Osteocyte (in vitro differentiated cells): ENCODE data around the gene GRIK2. TPM values are rescaled to one million over a fixed set of nuclear protein-coding genes. Genes with fewer than 3 reads are reported as not detected.

Source experiments
- DNase-seq: peaks from one replicate; pipeline ENCODE4 v3.0.0; 2021; ENCODE audit warnings: mixed read lengths; ENCODE audit not compliant: unreplicated experiment; ENCODE audit errors: extremely low spot score
- H3K27ac Mint-ChIP-seq: one replicate; pipeline ENCODE4 v1.8.0; 2021; ENCODE audit warnings: mild to moderate bottlenecking, mixed read lengths; ENCODE audit not compliant: unreplicated experiment
- H3K27me3 Mint-ChIP-seq: one replicate; pipeline ENCODE4 v1.8.0; 2021; ENCODE audit warnings: mixed read lengths; ENCODE audit not compliant: unreplicated experiment
- H3K36me3 Mint-ChIP-seq: one replicate; pipeline ENCODE4 v1.8.0; 2021; ENCODE audit warnings: mixed read lengths; ENCODE audit not compliant: unreplicated experiment
- H3K4me1 Mint-ChIP-seq: one replicate; pipeline ENCODE4 v1.8.0; 2021; ENCODE audit warnings: mixed read lengths; ENCODE audit not compliant: unreplicated experiment
- H3K4me3 Mint-ChIP-seq: one replicate; pipeline ENCODE4 v1.8.0; 2021; ENCODE audit warnings: mild to moderate bottlenecking, moderate library complexity, mixed read lengths; ENCODE audit not compliant: unreplicated experiment
- H3K9me3 Mint-ChIP-seq: one replicate; pipeline ENCODE4 v1.8.0; 2021; ENCODE audit warnings: mixed read lengths; ENCODE audit not compliant: unreplicated experiment
- CTCF ChIP-seq: fragments of 200-600 bp; sonication (generic); IDR thresholded peaks from 2 replicates; pipeline ENCODE4 v1.5.0; 2021; ENCODE audit warnings: antibody characterized with exemption, mild to moderate bottlenecking, moderate library complexity
- total RNA-seq: library from RNA; stranded (reverse); gene quantifications from 2 replicates; pipeline ENCODE4 v1.2.1, GENCODE V29; 2021

GRIK2 gene
- total RNA-seq, 1 donor from 2014 or later: 7.1 TPM

DNA sequence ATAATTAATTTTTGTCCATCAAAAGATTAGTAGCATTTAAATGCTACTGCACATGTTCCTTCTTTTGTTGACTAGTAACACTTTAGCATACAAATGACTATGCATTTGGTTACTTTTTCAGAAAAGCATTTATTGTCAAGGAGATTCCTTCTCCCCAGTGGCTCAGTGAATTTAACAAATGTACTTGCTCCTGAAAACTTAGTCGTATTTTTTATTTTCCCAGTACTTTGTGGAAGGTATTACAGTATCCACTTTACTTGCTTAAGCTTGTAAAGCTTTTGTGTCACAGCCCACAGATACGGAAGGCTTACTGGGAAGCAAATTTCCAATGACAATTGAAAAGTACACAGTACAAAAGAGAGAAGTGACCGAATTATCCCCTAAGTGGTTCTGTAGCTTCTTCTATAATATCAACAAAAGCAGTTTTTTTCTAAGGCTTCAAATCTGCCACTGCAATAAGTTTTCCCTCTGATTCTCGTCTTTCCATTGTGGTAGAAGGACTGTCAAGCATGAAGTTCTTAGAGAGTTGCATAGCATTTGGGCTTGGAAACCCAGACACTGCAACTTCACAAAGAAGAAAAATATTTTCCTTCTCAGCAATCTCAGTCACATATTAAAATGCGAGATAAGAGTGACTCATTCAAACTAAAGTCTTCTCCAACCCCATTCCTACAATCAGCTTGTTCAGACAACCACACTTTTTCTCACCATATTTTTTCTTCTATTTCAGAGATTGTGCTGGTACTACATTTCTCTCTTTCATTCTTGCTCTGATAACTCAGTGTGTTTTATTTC is 431.2 kb downstream of the GRIK2 start:
- H3K27ac Mint-ChIP-seq: no peak overlapping the region
- H3K4me1 Mint-ChIP-seq: no peaks in the 10 kb centered on the region
- no peaks in the 10 kb centered on the region for H3K27me3 Mint-ChIP-seq
- H3K9me3 Mint-ChIP-seq: peaks cover 21% of the 10 kb centered on the region
- TF ChIP-seq CTCF: no peak
- H3K4me3 Mint-ChIP-seq: no peak overlapping the region
- no peak for DNase-seq
- peaks cover 15% of the 10 kb centered on the region for H3K36me3 Mint-ChIP-seq

GRCh38 chr6:101826269-101826668 is 432.8 kb downstream of the GRIK2 start:
- TF ChIP-seq CTCF: no peak
- H3K4me1 Mint-ChIP-seq: peaks cover 9% of the 10 kb centered on the region
- no peak overlapping the region for H3K4me3 Mint-ChIP-seq
- H3K27ac Mint-ChIP-seq: no peak overlapping the region
- peaks cover 15% of the 10 kb centered on the region for H3K36me3 Mint-ChIP-seq
- H3K27me3 Mint-ChIP-seq: no peaks in the 10 kb centered on the region
- DNase-seq: no peak
- peaks cover 21% of the 10 kb centered on the region for H3K9me3 Mint-ChIP-seq

GRCh38 chr6:101826678-101827077 is 433.2 kb downstream of the GRIK2 start:
- Mint-ChIP-seq H3K9me3 (peaks cover 21% of the 10 kb centered on the region), H3K36me3 (peaks cover 15% of the 10 kb centered on the region), H3K4me3 (no peak overlapping the region), H3K27ac (no peak overlapping the region), H3K27me3 (no peaks in the 10 kb centered on the region), H3K4me1 (peaks cover 9% of the 10 kb centered on the region)
- no peak for TF ChIP-seq CTCF
- DNase-seq: no peak

GRCh38 chr6:101830501-101831031 is 437.1 kb downstream of the GRIK2 start:
- TF ChIP-seq CTCF: no peak
- no peak for DNase-seq
- H3K9me3 Mint-ChIP-seq: peaks cover 21% of the 10 kb centered on the region
- no peak overlapping the region for H3K27ac Mint-ChIP-seq
- peaks cover 15% of the 10 kb centered on the region for H3K36me3 Mint-ChIP-seq
- no peaks in the 10 kb centered on the region for H3K27me3 Mint-ChIP-seq
- H3K4me3 Mint-ChIP-seq: no peak overlapping the region
- peaks cover 9% of the 10 kb centered on the region for H3K4me1 Mint-ChIP-seq

- H3K4me1 Mint-ChIP-seq: peaks cover 9% of the 10 kb centered on the region
- TF ChIP-seq CTCF: no peak
- H3K27ac Mint-ChIP-seq: no peak overlapping the region
- H3K9me3 Mint-ChIP-seq: peaks cover 19% of the 10 kb centered on the region
- H3K36me3 Mint-ChIP-seq: peaks cover 15% of the 10 kb centered on the region
- H3K27me3 Mint-ChIP-seq: no peaks in the 10 kb centered on the region
- no peak for DNase-seq
- no peak overlapping the region for H3K4me3 Mint-ChIP-seq
Observed at GRCh38 chr6:101832371-101832770, 438.9 kb downstream of the GRIK2 start.
